PC-3 (cell line): ENCODE data around the gene NAP1L4.

Source experiments
- EZH2 ChIP-seq: fragments of 300-600 bp; sonication (generic); IDR thresholded peaks from one replicate; pipeline ENCODE4 v1.6.1; 2017; ENCODE audit warnings: antibody characterized with exemption, mild to moderate bottlenecking, low read length; ENCODE audit not compliant: unreplicated experiment
- TF ChIP-seq, protein P1 (sequence below): fragments of 300-600 bp; sonication (generic); conservative IDR thresholded peaks from 2 replicates; pipeline ENCODE4 v1.5.1; 2017; ENCODE audit warnings: antibody characterized with exemption, low read depth, mild to moderate bottlenecking, low read length

DNA sequence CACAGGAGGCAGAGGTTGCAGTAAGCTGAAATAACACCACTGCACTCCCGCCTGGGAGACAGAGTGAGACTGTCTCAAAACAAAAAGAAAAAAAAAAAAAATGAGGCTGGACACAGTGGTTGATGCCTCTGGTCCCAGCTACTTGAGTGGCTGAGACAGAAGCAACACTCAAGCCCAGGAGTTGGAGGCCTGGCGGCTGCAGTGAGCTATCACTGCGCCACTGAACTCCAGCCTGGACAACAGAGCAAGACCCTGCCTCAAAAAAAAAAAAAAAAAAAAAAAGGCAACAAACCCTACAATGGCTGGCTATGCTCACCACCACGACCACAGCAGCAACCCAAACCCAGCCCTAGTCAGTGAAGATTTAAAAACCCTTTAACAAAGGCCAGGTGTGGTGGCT is 8.2 kb downstream of the NAP1L4 start:
- TF ChIP-seq, protein P1, sequence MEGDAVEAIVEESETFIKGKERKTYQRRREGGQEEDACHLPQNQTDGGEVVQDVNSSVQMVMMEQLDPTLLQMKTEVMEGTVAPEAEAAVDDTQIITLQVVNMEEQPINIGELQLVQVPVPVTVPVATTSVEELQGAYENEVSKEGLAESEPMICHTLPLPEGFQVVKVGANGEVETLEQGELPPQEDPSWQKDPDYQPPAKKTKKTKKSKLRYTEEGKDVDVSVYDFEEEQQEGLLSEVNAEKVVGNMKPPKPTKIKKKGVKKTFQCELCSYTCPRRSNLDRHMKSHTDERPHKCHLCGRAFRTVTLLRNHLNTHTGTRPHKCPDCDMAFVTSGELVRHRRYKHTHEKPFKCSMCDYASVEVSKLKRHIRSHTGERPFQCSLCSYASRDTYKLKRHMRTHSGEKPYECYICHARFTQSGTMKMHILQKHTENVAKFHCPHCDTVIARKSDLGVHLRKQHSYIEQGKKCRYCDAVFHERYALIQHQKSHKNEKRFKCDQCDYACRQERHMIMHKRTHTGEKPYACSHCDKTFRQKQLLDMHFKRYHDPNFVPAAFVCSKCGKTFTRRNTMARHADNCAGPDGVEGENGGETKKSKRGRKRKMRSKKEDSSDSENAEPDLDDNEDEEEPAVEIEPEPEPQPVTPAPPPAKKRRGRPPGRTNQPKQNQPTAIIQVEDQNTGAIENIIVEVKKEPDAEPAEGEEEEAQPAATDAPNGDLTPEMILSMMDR, result no peak
- no peak for TF ChIP-seq EZH2
